Stimulated activated naive CD8-positive, alpha-beta T cell treated with anti-CD3 and anti-CD28 coated beads, Interleukin-15, Interleukin-2, amounts not matched to agents 100 U/mL and 50 U/mL, for 24 hours (primary cell): ENCODE measurements around the gene ZHX3.

ENCODE experiments used
- ATAC-seq: fragments of 150-1000 bp; cut with Tn5 transposase; one replicate; pipeline ENCODE4 v1.10.0; 2021
- DNase-seq: peaks from one replicate; pipeline ENCODE4 v3.0.0; 2021

ZHX3 gene

GRCh38 chr20:41300383-41300782 is 17.1 kb downstream of the ZHX3 start:
- no peak for DNase-seq

GRCh38 chr20:41299899-41300298 is 17.6 kb downstream of the ZHX3 start:
- no peak for ATAC-seq
- DNase-seq: no peak

More at GRCh38 chr20:41300383-41300782, 17.1 kb downstream of the ZHX3 start:
- ATAC-seq: no peak

- no peak for ATAC-seq
Observed at GRCh38 chr20:41293269-41294037, 24.1 kb downstream of the ZHX3 start.

DNA sequence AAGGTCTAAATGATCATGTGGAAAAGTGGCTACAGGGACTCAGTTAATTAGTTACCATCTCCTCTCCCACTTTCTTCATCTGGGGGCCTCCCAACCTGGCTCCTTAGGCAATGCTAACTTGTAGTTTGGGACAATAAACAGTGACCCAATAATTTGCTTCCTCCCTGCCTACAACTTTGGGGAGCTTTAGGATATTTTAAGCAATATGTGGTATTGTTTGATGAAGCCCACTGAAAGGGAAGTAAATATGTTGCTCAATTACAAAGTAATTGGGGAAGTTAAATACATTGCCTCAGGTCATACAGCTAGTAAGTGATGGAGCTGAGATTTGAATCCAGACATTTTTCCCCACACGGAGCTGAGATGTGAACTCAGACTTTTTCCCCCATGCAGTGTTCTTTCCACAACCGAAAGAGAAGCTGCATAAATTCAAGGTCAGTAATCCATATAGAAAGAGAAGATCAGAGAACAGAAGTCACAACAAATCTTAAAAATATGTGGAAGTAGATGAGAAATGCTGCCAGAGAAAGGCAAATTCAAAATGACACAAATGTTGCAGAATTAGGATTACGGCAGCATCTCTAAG is 26.6 kb downstream of the ZHX3 start:
- DNase-seq (no peak), ATAC-seq (no peak)

More at GRCh38 chr20:41293269-41294037, 24.1 kb downstream of the ZHX3 start:
- no peak for DNase-seq

DNA sequence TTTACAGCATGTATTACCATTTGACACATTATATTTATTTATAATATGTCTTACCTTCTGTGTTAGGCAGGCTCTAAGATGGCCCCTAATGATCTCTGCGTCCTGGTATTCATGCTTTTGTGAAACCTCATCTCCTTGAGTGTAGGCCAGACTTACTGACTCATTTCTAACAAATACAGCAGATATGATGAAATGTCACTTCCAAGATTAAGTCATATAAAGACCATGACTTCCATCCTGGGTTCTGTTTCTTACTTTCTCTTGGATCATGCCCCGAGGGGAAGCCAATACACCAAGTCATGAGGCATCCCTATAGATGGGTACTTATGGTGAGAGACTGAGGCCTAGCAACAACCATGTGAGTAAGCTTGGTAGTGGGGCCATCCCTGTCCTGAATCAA is 30.2 kb downstream of the ZHX3 start:
- no peak for ATAC-seq
- DNase-seq: no peak

DNA sequence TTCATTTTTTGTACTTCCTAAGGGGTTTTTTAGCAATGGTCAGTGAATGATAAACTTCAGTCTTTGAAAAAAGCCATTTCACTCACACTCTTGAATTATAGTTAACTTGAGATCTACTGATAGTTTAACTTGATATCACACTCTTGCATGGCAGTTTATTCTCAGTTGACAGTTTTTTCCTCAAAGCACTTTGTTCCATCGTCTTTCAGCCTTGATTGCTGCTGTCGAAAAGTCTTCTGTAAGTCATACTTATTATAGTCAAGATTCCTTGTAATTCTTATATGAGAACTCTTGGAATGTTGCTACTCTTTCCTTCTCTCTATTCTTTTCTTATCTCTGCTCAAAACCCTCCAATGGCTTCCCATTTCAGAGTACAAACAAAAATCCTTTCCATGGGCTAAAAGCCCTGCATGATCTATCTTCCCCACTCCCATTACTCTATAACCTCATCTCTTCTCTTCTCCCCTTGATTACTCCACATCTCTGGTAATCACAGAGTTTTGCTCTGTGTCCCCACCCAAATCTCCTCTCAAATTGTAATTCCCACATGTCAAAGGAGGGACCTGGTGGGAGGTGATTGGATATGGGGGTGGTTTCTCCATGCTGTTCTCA is 31.2 kb downstream of the ZHX3 start:
- no peak for ATAC-seq

GRCh38 chr20:41279546-41280225 is 37.8 kb downstream of the ZHX3 start:
- DNase-seq: no peak
- ATAC-seq: no peak

More for the DNA sequence above, 31.2 kb downstream of the ZHX3 start:
- DNase-seq: no peak

DNA sequence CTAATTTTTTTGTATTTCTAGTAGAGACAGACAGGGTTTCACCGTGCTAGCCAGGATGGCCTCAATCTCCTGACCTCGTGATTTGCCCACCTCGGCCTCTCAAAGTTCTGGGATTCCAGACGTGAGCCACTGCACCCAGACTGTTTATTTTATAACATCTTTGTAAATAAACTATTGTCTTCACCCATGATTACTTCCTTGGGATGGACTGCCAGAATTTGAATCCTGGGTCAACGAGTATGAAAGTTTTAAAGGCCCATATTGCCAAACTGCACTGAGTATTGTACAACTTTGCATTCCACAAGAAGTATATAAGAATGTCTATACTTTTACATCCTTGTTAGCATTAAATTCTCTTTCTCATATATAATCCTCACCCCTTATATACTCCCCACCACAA is 38.6 kb downstream of the ZHX3 start:
- no peak for ATAC-seq

DNA sequence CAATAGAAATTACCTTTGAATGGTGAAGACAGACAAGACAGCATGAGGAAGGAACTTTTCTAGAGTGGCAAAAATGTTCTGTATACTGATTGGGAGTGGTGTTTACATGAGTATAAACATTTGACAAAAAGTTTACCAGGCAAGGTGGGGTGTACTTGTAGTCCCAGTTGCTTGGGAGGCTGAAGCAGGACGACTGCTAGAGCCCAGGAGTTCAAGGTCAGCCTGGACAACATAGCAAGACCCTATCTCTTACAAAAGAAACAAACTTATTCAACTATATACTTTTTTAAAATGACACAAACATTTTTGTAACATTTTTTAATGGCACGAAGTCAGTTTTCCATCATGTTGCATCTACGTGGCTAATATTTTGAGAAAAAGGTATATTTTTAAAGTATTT is 40.5 kb downstream of the ZHX3 start:
- ATAC-seq (no peak), DNase-seq (no peak)

More for the DNA sequence above, 38.6 kb downstream of the ZHX3 start:
- no peak for DNase-seq

DNA sequence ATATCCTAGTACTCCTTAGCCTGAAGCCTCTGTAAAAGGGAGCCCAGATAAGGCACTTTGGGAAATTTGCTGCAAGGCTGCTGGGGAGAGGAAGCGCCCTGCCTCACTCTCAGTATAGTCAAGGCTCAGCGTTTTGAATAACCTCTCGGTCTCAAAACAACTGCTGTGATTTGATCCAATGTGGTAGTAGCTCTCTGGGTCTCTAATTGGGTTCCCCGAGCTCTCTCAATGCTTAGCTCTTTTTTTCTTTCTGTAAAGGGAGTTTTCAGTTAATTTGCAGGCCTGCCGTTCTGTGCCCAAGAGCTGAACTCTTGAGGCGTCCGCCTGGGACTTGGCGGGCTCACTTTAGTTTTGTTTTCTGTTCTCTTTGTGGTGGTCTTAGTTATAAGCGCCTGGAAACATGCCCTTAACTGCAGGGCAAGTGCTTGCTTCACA is 41.2 kb downstream of the ZHX3 start:
- no peak for DNase-seq
- no peak for ATAC-seq

GRCh38 chr20:41275301-41275731 is 42.2 kb downstream of the ZHX3 start:
- DNase-seq: no peak
- ATAC-seq: no peak

DNA sequence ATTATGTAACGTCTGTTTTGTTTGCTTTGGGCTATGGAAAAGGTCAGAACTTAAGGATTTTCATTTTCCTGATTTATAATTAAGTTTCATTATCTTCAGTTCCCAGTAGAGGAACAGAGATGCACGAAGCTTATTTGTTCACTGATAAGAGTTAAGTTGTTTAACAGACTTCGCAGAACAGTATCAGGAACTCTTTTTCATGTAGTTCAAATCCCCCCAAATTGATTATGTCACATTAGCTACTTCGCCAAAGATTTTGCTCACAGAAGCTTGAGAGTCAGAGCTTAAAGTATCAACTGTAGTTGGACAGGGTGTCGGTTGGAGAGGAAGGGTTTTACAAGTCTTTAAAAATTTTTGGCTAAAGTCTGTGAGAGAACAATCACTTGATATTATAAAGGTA is 43.4 kb downstream of the ZHX3 start:
- no peak for DNase-seq
- no peak for ATAC-seq

DNA sequence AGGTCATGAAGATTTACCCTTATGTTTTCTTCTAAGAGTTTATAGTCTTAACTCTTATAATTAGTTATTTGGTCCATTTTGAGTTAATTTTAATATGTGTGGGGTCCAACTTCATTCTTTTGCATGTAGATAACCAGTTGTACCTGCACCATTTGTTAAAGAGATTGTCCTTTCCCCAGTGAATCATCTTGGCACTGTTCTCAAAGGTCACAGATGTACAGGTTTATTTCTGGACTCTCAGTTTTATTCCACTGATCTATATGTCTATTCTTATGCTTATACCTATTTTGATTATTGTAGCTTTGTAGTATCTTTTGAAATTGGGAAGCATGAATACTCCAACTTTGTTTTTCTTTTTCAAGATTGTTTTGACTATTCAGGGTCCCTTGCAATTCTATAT is 44.1 kb downstream of the ZHX3 start:
- DNase-seq (no peak), ATAC-seq (no peak)

DNA sequence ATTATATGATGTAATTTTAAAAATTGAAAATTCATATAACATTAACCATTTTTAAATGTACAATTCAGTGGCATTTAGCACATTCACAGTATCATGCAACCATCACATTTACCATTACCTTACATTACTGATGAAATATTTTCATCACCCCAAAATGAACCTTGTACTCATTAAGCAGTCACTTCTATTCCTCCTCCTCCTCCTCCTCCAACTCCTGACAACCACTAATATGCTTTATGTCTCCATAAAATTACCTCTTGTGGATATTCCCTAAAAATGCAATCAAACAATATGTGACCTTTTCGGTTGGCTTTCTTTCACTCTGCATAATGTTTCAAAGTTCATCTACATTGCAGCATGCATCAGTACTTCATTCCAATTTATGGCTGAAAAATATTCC is 45.2 kb downstream of the ZHX3 start:
- ATAC-seq (no peak), DNase-seq (no peak)

GRCh38 chr20:41268917-41269652 is 48.4 kb downstream of the ZHX3 start:
- ATAC-seq (no peak), DNase-seq (no peak)

DNA sequence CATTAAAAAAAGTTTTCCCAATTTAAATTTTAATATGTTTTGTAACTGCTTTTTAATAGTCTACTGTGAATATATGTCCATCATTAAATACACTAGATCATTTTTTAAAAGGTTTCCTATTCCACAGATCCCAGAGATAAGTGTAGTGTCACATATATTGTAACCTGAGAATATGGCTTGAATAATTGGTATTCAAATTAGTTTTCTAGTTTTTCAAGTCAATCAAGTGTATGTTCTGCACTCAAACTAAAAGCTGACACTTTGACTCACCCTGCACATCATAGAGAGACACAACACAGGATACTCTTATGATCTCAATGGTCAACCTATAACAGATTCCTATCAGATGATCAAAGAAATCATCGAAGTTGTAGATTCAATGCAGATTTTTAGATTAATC is 49.1 kb downstream of the ZHX3 start:
- DNase-seq (no peak), ATAC-seq (no peak)

DNA sequence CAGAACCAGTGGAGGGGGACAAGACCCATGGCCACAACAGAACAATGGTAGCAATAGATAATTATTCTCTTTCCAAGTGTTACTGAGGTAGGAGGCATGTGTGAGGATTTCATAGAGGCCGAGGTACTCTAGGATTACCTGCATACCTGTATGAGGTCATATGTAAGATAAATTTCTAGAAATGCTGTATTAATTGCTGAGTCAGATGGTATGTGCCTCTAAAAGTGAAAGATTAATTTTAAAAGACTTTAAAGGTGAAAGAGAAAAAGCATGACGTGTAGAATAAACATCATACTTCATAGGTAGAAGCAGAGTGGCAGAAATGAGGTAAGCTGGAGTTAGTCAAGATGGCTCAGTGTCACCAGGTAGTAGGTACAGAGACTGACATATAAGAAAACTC is 51.6 kb downstream of the ZHX3 start:
- ATAC-seq (no peak), DNase-seq (no peak)

DNA sequence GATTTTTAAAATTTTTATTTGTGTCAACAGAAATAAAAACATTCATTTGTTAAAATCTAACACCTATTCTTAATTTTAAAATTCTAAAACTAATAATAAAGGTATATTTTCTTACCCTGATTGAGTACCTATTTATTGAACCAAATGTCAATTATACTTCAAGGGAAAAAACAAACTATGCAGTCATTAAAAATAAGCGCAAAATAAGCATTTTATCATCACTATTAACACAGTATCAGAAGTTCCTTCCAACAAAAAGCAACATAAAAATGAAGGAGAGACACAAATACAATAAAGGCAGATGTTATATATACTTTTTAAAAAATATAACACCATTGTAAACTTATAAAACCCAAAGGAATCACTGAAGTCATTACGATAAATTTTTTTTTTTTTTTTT is 52.7 kb downstream of the ZHX3 start:
- DNase-seq (no peak), ATAC-seq (no peak)

GRCh38 chr20:41261790-41262717 is 55.5 kb downstream of the ZHX3 start:
- DNase-seq (no peak), ATAC-seq (no peak)

GRCh38 chr20:41261260-41261659 is 56.3 kb downstream of the ZHX3 start:
- ATAC-seq: no peak

DNA sequence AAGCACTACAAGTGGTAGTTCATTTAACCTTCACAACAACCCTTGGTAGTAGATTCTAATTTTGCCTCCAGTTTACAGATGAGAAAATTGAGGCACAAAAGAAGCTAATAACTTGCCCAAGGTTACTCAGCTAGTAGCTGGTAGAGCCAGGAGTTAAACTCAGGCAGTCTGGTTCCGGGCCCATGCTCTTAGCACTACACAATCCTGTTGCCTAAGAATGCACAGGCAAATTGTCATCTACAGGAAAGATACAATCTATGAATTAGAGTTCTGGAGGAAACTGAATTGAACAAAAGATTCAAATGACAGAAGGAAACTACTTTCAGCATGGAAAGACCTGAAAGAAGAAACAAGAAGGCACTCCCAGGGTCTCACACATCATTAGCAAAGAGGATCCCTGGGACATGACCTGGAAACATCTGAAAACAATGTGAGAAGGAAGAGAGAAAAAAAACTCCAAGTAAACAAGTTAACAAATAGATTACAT is 56.8 kb downstream of the ZHX3 start:
- ATAC-seq (no peak), DNase-seq (no peak)

More at GRCh38 chr20:41261260-41261659, 56.3 kb downstream of the ZHX3 start:
- no peak for DNase-seq
